Chondrocyte (in vitro differentiated cells): Measurements from ENCODE around the gene CCDC180. TPM values are rescaled to one million over a fixed set of nuclear protein-coding genes. Genes with fewer than 3 reads are reported as not detected.

ENCODE experiments used
- DNase-seq: peaks from one replicate; pipeline ENCODE4 v3.0.0; 2021; ENCODE audit warnings: mixed read lengths, low spot score
- H3K27ac Mint-ChIP-seq: one replicate; pipeline ENCODE4 v1.8.0; 2021; ENCODE audit warnings: mild to moderate bottlenecking, moderate library complexity, mixed read lengths; ENCODE audit not compliant: unreplicated experiment
- H3K27me3 Mint-ChIP-seq: 2 replicates; pipeline ENCODE4 v1.8.0; 2021; ENCODE audit warnings: low read depth, mixed read lengths
- H3K36me3 Mint-ChIP-seq: 2 replicates; pipeline ENCODE4 v1.8.0; 2021; ENCODE audit warnings: low read depth, mixed read lengths
- H3K4me1 Mint-ChIP-seq: 2 replicates; pipeline ENCODE4 v1.8.0; 2021; ENCODE audit warnings: low read depth, mild to moderate bottlenecking, mixed read lengths
- H3K4me3 Mint-ChIP-seq: one replicate; pipeline ENCODE4 v1.8.0; 2021; ENCODE audit warnings: mild to moderate bottlenecking, moderate library complexity, mixed read lengths; ENCODE audit not compliant: unreplicated experiment
- H3K9me3 Mint-ChIP-seq: 2 replicates; pipeline ENCODE4 v1.8.0; 2021; ENCODE audit warnings: low read depth, mixed read lengths
- total RNA-seq: library from RNA; stranded (reverse); gene quantifications from 3 replicates; pipeline ENCODE4 v1.2.1, GENCODE V29; 2021
- TF ChIP-seq, protein P1 (sequence below): fragments of 200-600 bp; sonication (generic); IDR thresholded peaks from 2 replicates; pipeline ENCODE4 v1.5.0; 2021; ENCODE audit warnings: antibody characterized with exemption, mild to moderate bottlenecking, moderate library complexity

The CCDC180 gene
- total RNA-seq, 1 donor from 2014 or later: 5.1 TPM

DNA sequence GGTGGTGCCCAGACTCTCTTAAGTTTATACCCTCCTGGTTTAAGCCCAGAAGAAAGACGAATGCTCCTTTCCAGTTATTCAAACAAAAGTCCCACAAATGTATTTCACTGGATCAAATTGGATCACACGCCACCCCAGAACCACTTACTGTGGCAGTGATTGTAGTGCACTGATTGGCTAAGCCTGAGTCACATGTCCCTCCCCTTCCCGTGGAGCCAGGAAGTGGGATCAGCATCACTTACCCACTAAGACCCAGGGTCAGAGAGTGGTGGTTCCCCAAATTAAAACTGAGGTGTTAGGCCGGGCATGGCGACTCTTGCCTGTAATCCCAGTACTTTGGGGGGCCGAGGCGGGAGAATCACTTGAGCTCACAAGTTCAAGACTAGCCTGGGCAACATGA, 29.5 kb upstream of the CCDC180 start:
- Mint-ChIP-seq H3K27me3 (no peaks in the 10 kb centered on the region), H3K4me3 (no peak overlapping the region), H3K4me1 (no peaks in the 10 kb centered on the region), H3K9me3 (no peaks in the 10 kb centered on the region), H3K27ac (no peak overlapping the region), H3K36me3 (peaks cover 40% of the 10 kb centered on the region)
- DNase-seq: no peak
- TF ChIP-seq, protein P1, sequence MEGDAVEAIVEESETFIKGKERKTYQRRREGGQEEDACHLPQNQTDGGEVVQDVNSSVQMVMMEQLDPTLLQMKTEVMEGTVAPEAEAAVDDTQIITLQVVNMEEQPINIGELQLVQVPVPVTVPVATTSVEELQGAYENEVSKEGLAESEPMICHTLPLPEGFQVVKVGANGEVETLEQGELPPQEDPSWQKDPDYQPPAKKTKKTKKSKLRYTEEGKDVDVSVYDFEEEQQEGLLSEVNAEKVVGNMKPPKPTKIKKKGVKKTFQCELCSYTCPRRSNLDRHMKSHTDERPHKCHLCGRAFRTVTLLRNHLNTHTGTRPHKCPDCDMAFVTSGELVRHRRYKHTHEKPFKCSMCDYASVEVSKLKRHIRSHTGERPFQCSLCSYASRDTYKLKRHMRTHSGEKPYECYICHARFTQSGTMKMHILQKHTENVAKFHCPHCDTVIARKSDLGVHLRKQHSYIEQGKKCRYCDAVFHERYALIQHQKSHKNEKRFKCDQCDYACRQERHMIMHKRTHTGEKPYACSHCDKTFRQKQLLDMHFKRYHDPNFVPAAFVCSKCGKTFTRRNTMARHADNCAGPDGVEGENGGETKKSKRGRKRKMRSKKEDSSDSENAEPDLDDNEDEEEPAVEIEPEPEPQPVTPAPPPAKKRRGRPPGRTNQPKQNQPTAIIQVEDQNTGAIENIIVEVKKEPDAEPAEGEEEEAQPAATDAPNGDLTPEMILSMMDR: no peak

DNA sequence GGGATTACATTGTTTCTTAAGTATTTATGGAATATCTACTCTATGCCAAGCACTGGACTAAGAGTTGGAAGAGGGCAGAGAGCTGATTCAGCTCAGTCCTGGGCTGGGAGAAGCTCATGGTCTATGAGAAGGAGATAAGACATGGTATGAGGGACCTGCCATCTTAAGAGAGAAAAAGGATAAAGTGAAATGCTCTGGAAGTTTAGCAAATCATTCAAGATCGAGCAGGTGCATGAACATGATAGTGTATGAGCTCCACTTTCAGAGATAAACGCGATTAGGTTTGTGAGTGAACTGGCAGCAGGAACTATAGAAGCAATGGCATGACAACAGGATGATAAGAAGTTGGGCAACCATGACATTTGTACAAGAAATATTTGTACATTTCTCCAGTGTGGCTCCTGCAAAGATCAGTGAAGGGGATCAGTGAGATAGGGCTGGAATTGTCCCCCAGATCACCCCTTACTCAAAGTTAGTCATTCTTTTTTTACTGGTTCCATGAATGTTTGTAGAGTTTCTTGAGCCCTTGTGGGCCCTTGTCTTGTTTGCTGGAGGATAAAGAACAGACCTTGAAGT, 26.6 kb upstream of the CCDC180 start:
- no peaks in the 10 kb centered on the region for H3K4me1 Mint-ChIP-seq
- peaks cover 10% of the 10 kb centered on the region for H3K9me3 Mint-ChIP-seq
- no peaks in the 10 kb centered on the region for H3K27me3 Mint-ChIP-seq
- no peak overlapping the region for H3K4me3 Mint-ChIP-seq
- no peak for DNase-seq
- no peak overlapping the region for H3K27ac Mint-ChIP-seq
- peaks cover 51% of the 10 kb centered on the region for H3K36me3 Mint-ChIP-seq
- TF ChIP-seq, protein P1: no peak

DNA sequence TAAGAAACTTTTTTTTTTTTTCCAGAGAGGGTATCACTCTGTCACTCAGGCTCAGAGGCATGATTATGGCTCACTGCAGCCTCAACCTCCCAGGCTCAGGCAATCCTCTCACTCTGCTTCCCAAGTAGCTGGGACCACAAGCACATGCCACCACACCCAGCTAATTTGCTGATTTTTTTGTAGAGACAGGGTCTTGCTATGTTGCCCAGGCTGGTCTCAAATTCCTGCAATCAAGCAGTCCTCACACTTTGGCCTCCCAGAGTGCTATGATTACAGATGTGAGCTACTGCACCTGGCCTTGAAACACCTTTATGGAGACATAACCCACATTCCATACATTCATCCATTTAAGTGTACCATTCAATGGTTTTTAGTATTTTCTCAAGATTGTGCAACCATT, 23.7 kb upstream of the CCDC180 start:
- no peak overlapping the region for H3K4me3 Mint-ChIP-seq
- no peak for DNase-seq
- H3K4me1 Mint-ChIP-seq: no peaks in the 10 kb centered on the region
- peaks cover 14% of the 10 kb centered on the region for H3K9me3 Mint-ChIP-seq
- peaks cover 47% of the 10 kb centered on the region for H3K36me3 Mint-ChIP-seq
- TF ChIP-seq, protein P1: no peak
- no peaks in the 10 kb centered on the region for H3K27me3 Mint-ChIP-seq
- no peak overlapping the region for H3K27ac Mint-ChIP-seq

DNA sequence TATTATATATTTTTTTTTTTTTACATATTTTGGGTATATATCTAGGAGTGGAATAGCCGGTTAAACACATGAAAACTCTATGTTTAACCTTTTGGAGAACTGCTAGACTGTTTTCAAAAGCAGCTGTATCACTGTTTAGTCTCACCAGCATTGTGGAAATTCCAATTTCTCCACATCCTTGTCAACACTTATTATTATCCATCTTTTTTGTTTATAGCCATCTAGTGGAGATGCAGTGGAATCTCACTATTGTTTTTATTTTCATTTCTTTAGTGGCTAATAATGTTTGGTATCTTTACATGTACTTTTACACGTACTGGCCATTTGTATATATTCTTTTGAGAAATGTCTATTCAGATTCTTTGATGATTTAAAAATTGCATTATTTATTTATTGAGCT, 22.7 kb upstream of the CCDC180 start:
- no peaks in the 10 kb centered on the region for H3K27me3 Mint-ChIP-seq
- peaks cover 14% of the 10 kb centered on the region for H3K9me3 Mint-ChIP-seq
- H3K4me3 Mint-ChIP-seq: no peak overlapping the region
- H3K27ac Mint-ChIP-seq: no peak overlapping the region
- H3K4me1 Mint-ChIP-seq: no peaks in the 10 kb centered on the region
- TF ChIP-seq, protein P1: peak; percentile 46
- peaks cover 46% of the 10 kb centered on the region for H3K36me3 Mint-ChIP-seq
- DNase-seq: no peak

DNA sequence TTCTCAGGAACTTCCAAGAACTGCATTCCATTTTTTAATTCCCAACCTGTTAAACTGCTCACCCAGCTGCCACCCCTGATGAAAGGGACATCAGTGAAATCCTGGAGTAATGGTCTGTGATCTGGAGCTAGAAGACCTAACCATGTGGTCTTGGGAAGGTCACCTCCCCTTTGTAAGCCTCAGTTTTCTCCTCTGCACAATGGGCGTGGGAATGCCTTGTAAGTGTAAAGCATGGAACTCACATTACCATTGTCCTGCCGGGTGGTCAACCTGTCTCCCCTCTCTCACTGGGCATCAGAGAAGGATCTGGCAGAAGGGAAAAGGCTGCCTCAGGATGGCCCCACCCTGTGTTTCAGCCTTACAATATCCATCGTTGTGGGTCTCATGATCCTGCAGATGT, 15.3 kb upstream of the CCDC180 start:
- H3K36me3 Mint-ChIP-seq: peaks cover 28% of the 10 kb centered on the region
- H3K4me1 Mint-ChIP-seq: peaks cover 12% of the 10 kb centered on the region
- H3K27me3 Mint-ChIP-seq: no peaks in the 10 kb centered on the region

More for the DNA sequence above, 15.3 kb upstream of the CCDC180 start:
- TF ChIP-seq, protein P1: no peak
- no peak overlapping the region for H3K4me3 Mint-ChIP-seq
- DNase-seq: no peak
- peaks cover 1% of the 10 kb centered on the region for H3K9me3 Mint-ChIP-seq
- H3K27ac Mint-ChIP-seq: no peak overlapping the region
